NCI-H2171 (cell line): ENCODE results near the gene IDH1.
"Not testable (repeated sequence)": the region's sequence is repeated elsewhere in the genome, so short reads cannot be mapped to it uniquely, and the experiment has no call there.

Experiments
- DNase-seq: peaks from one replicate; lab custom pipeline; 2025; lab: John Stamatoyannopoulos, UW

Gene IDH1

DNA sequence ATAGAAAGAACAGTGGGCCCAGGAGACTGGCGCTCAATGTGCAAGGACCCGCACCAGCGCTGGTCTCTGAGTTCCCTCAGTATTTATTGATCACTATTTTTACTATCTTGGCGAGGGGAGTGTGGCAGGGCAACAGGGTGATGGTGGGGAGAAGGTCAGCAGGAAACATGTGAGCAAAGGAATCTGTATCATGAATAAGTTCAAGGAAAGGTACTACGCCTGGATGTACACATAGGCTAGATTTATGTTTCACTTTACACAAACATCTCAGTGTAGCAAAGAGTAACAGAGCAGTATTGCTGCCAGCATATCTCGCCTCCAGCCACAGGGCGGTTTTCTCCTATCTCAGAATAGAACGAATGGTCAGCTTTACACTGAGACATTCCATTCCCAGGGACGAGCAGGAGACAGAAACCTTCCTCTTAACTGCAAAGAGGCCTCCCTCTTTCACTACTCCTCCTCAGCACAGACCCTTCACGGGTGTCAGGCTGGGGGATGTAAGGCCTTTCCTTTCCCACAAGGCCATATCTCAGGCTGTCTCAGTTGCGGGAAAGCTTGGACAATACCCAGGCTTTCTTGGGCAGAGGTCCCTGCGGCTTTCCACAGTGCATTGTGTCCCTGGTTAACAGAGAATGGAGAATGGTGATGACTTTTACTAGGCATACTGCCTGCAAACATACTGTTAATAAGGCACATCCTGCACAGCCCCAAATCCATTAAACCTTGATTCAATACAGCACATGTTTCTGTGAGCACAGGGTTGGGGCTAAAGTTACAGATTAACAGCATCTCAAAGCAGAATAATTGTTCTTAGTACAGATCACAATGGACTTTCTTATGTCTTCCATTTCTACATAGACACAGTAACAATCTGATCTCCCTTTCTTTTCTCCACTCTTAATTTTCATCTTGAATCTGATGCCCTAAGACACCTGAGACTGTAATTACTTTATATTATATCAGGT, 2.3 kb upstream of the IDH1 start:
- not testable (repeated sequence) for DNase-seq

DNA sequence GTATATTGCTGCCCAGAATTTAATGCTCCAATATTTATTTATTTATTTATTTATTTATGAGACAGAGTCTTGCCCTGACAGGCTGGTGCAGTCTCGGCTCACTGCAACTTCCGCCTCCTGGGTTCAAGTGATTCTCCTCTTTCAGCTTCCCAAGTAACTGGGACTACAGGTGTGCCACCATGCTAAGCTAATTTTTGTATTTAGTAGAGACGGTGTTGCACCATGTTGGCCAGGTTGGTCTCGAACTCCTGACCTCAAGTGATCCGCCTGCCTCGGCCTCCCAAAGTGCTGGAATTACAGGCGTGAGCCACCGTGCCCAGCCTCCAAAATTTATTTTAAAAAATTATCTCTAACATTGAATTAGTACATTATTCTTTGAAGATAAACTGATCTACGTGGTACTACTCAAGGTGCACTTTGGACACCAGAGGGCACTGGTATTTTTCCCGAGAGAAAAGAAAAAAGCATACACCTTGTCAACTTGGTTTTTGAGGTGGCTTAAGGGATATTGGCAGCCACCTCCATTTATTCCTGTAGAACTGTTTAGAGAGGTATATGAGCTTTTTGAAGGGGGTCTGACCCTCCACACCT, 1.4 kb upstream of the IDH1 start:
- no peak for DNase-seq

DNA sequence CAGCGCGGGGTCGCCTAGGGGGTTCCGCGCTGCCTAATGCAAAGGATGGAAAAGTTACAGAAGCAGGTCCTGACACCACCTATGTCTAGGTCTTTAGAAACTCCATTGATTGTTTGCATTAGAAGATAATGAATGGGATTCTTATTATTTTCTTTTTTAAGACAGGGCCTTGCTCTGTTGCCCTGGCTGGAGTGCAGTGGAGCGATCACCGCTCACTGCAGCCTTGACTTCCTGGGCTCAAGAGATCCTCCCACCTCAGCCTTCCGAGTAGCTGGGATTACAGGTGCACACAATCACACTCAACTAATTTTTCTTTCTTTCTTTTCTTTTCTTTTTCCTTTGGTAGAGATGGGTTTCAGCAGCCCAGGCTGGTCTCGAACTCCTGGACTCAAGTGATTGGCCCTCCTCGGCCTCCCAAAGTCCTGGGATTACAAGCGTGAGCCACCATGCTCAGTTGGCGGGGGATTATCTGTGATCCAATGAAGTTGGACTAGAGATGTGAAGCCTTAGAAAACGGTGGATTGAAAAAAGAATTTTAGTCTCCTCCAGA, 761 bp upstream of the IDH1 start:
- no peak for DNase-seq

DNA sequence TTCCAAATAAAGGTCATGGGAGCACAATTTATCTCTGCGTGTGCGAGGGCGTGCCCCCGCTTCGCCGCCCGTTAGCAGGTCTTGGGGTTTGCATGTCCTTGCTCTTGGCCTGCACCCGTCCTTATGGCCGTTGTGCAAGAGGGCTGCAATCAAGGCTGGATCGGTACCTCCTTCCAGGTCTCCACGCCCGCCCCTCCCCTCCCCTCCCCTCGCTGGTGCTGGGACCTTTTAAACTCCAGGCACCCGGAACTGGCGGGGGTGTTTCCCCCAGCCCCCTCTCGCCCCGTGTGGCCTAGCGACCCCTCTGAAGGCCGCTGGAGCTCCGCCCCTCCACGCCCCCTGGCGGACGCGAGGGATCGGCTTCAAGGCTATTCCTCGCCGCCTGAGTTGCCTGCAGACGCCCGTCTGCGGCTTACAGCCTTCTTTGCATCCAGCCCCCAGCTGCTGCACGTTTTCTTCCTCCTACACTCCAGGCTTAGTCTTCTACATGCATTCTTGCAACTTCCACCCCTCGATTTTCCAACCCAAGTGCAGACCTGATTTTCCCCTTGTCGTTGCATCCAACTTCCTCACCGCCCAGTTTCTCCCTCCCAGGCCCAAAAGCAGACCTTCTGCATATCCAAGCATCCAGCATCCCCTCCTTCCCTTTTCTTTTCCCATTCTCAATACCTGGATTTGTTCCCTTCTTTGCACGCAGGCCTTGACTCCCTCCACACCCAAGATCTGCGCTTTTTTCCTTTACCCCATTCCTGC, 577 bp downstream of the IDH1 start:
- peak; percentile 74 for DNase-seq

DNA sequence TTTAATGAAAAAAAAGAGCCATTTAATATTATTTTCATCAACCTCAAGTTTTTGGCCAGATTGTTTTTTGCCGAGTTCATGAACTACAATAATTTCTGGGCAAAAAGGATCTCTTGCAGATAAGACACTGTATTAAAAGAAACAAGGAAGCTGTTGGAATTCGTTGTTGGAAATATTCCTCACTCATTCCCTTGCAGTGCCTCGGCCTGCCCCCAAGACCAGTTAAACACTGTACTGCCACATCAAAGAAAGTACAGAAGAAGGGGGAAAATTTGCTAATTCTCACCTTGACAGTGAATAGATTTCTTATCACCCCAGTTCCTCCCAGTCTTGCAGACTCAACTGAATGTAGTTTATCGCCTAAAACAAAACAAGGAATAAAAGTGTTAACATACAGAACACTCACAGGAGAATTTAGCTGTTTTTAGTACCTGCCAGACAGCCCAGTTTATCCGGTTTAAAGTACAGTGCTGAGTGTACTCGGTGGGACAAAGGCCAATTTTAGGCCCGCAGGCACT, 1.2 kb downstream of the IDH1 start:
- no peak for DNase-seq

DNA sequence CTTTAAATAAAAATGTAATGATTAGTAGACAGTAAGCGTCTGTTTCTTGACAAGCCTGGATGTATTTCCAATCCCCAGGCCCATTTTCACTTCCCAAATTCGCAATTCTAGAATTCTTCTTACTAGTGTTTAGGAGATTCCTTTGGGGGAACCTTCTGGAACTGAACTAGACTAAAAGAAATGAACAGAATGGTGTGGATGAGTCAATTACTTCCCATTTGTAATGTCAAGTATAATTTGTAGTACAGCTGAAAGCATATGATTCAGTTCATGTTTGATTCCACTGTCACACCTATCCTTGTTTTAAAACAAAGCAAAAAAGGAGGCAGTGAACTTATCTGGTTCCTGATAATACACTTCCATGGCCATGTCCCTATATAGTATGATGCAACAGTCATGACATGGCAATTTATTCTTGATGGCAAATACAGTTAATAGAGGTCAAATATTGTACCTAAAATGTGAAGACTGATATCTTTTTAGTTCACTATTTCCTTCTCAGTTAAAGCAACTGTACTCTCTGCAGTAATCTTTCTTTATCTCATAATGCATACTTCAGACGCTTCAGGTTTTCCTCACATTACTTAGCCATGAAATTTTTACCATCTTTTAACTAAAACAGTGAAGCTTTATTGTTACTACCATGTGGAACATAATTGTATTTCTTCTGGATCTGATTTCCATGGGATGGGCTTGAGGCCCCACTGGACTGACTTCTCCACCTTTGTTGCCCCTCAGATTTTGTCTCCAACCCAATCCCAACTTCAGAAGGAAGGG, 2.0 kb downstream of the IDH1 start:
- no peak for DNase-seq

DNA sequence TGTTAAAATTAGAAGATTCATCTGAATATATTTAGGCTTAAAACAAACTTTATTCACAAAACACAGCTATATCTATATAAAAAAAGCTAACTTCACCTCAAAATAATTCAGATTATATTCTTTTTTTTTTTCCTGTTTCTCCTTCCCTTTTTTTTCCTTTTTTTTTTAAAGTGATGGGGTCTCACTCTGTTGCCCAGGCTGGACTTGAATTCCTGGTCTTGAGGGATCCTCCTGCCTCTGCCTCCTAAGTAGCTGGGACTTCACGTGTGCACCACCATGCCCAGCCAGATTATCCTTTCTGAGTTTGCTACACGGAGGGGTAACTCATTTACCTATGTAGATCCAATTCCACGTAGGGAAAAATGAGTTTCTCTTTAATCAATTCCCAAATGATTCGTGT, 3.8 kb downstream of the IDH1 start:
- no peak for DNase-seq

DNA sequence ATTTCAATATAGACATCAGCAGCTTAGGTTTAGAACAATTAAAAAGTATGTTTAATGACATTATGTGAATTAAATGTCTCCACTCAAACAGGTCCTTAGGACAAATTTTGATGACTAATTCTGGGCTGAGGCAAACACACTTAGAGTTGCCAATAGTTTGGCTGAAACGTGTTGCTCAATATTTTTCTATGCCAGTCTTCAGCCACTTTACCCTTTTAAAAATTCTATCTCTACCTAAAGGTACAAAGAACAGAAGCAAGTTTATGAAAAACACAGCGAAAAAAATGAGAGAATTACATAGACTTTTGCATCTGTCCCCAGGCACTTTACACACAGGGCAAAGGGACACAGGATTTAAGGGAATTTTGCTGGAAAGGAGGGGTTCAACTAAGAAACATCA, 4.5 kb downstream of the IDH1 start:
- DNase-seq: no peak

DNA sequence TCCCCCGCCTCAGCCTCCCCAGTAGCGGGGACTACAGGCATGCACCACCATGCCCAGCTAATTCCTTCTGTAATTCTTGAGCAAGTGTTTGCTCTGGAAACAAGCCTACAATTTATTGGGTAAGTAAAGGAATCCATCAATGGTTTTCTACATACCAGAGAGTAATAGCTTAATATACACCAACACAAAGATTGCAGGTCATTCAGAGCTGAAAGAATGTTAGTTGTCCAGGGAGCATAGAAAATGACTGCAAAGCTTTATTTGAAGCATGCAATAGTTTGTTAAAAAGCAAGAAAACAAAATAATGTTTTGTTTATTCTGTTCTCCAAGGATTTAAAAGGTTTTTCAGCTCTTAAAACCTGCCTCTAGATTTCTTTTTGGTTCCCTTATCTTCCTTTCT, 5.6 kb downstream of the IDH1 start:
- DNase-seq: no peak

DNA sequence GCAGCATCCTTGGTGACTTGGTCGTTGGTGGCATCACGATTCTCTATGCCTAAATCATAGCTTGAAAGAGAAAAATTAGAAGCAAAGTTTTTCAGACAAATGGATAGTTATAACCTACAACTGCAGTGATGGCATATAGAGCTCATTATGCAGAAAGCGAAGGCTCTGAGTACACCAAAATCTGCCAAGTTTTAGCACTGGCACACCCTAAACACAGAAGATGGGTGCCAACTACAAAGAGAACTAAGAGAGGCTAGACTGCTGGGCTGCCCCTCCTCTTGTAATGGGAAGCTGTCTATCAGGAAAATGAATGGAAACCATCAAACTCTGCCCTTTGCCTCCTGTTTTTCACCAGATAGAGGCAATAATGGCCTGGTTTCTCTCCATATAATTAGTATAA, 6.3 kb downstream of the IDH1 start:
- DNase-seq: no peak

DNA sequence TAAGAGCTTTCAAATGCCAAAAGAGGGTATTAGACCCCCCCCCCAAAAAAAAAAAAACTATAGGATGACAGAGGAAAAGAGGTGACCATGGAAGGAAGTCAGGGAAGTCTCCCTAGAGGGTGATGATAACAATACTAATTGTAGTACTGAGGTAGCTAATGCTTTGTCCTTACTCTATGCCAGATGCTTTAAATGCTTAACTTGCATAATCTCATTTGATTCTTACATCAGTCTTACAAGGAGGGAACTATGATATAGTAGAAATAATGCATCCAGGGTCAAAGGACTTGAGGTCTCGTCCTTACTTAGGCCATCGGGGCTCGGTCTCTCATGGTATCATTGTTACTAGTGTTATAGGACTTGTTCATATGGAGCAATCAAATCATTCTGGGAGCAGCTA, 9.1 kb downstream of the IDH1 start:
- DNase-seq: no peak

DNA sequence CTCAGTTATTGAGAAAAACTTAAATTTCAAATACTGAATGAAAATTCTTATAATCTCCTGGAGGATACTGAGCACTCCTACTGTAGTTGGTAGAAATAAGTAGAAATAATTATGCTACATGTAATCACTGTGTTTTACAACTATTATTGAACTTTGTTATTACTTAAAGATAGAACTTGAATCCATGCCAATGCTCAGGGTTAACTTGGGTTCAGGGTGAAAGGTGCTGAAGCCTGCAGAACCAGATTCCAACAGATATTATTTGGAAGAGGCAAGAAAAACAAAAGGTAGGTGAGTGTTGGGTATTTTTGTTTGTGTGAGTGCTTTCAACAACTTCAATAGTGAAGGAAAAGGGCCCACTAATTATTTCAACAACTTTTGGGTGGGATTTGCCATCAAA, 10.4 kb downstream of the IDH1 start:
- no peak for DNase-seq

DNA sequence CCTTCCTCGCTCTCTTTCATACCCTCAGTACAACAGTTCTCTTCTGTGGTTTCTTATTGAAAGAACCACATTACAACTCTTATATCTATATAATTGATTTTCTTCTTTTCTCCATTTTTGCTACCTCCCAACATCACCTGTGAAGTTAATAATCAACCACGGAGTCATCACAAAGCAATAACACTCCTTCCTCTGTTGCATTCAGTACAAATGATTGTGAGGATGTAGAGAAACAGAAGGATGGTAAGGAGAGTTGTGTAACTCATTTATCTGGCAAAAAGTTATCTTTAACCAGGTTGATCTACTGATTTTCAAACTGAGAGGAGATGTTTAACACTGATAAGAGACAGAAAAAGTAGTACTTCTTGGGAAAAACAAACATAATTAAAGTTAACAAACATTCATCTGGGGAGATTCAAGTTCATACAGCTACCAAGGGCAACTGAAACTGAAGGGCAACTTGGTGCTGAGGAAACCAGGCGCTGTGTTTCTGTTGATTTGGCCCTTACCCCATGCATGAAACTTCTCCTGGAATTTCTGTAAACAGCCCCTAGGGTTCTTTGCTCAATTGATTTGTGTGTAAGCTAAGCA, 14.2 kb downstream of the IDH1 start:
- DNase-seq: no peak

DNA sequence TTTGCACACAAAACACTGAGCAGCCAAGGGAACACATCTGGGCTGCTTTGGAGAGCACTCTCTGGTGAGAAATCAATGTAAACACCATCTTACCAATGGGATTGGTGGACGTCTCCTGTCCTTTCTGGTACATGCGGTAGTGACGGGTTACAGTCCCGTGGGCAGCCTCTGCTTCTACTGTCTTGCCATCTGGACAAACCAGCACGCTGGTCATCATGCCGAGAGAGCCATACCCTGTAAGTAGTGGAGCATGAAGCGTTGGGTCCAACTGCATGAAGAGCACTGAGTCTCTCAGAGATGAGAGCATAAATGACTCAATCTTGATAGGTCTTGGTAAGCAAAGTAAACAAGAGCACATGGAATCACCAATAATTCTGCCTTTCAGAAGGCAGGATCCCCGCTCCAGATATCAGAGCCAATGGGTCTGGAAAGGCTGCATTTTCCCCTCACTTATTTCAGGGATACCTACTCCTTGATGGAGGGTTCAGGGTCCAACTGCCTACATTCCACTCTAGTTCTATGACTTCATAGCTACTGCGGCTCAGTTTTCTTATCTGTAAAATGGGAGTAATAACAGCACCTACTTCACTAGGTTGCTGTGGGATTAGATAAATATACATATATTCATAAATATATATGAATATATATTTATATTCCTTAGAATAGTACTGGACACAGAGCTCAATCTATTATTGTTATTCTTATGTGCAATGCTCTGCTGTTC, 14.9 kb downstream of the IDH1 start:
- no peak for DNase-seq

DNA sequence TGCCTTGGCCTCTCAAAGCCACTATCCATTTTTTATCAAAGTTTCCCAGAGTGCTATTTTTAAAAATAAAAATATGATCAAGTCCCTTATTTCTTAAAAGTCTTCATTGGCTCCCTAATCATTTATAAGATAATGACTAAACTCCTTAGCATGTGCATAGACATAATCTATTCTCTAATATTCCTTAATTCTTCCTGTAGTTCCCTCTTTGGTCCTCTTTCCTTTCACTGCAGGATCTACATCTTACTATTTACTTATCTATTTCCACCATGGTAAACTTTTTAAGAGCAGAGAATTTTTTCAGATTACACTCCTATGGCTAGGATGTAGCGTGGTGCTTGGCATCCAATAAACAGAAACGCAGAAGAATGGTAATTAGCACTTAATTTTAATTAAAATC, 19.0 kb downstream of the IDH1 start:
- no peak for DNase-seq

DNA sequence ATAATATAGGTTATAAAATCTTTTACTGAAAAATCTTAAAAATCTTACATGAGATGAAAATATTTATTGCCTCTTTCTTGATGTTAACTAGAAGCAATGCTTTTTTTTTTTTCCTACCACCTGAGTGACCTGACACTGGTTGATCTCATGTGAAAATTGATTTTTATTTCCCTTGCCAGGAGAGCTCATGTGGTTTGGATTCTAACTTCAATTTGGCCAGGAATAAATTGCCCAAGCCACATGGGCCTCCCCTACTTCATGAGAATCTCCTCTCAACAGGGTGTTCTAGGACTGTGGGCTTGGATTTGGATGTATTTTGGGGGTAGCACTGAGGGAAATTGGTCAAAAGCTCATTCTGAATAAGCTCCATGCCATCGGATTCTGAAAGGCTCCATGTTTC, 20.1 kb downstream of the IDH1 start:
- no peak for DNase-seq

DNA sequence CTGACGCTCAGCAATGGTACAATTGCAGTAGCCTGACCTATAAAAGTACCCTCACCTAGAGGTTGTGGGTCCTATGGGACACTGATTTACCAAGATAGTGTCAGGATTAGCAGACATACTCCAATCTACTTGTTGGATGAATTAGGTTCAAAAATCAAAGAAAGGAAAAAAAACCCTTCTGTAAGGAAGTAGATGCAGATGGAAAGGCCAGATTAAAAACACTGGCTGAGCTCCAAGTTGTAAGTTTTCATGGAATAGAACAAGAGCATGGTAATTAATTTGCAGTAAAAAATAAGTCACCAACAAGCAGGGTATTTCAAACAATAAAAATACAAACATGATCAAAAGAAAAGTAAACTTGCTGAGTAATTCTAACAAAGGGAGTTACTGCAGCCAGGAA, 26.4 kb downstream of the IDH1 start:
- DNase-seq: no peak

DNA sequence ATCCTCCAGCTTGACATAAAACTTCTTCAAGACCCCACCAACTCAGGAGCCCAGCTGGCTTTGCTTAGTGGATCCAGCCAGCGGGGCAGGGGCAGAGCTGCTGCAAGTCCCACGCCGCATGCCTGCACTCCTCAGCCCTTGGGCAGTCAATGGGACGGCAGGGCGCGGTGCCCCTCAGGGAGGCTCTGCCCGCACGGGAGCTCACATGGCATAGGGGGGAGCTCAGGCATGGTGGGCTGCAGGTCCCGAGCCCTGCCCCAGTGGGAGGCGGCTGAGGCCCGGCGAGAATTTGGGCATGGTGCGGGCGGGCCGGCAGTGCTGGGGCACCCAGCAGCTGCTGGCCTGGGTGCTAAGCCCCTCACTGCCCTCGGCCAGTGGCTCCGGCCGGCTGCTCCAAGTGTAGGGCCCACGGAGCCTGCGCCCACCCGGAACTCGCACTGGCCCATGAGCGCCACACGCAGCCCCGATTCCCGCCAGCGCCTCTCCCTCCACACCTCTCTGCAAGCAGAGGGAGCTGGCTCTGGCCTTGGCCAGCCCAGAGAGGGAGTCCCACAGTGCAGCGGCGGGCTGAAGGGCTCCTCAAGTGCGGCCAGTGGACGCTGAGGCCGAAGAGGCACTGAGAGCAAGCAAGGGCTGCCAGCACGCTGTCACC, 27.2 kb downstream of the IDH1 start:
- no peak for DNase-seq

DNA sequence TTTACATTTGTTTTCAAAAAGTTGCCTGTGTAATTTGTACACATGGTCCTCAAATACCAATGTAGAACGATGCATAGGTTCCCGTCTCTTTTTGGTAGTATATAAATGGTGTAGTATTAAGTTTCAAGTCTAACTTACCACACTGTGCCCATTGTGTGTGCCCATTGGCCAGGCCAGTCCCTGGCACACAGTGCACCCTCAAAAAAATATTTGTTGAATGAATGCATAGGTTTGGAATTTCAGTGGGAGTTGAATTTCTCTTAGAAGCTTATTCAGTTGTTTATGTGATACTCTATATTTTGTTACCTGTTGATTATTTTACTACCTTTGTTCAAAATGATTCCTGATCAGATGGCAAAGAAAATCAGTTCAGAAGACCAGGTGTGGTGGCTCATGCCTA, 30.1 kb downstream of the IDH1 start:
- DNase-seq: no peak

DNA sequence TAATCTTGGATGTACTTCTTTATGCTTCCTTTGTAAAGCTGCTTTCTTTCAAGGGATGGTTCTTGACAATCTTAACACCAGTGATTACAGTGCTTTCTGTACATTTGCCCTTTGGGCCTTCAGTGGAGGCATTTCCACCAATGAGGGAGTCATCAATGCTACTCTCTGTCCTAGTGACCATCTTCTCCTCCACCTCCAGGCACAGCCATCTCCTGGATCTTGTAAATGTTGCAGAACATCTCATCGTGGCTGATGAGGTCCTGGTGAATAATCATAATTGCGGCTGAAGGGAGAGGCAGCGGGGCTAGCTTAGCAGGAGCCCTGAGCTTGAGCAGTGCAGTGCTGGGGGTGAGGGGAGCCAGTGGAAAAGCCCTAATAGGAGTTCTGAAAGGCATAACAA, 32.5 kb downstream of the IDH1 start:
- DNase-seq: no peak
